HG03354 (cell line): ENCODE data around the gene CACNA1H.

Source experiments
- ATAC-seq: cut with Tn5 transposase; IDR thresholded peaks from one replicate; pipeline ENCODE4 v1.9.1; 2021; ENCODE audit warnings: mild to moderate bottlenecking; ENCODE audit not compliant: unreplicated experiment, poor library complexity, severe bottlenecking

The CACNA1H gene

DNA sequence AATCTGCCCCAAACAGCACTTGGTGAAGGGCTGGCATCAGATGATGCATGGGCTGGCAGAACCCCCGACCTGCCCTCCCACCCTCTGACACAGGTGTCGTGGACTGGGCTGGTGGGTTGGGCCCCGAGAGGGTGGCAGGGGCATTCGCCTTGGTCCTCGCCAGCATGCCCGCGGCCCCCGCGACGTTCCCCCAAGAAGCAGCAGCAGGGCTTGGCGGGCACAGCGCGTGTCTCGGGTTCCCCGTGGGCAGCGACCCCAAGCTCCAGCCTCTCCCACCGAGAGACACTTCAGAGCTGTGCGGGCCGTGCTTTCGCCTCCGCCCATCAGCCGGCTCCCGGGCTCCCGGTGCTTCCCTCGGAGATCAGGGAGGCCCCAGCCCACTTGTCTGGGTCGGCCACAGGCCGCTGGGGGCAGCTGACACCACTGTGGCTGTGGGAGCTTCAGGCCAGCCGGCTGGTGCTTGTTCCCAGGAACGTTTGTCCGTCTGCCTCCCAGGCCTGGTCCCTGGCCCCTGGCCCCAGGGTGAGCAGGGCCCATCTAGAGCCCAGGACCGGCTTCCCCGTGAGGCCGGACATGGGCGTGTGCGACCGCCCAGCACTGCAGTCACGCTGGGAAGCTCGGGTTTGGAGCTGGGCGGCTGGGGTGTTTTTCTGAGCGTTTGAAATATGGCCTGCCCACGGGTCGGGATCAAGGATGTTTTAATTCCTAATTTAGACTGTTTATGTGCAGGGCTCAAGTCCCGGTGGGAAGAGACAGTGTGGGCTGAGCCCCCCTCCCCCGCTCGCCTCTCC, 16.6 kb downstream of the CACNA1H start:
- ATAC-seq = no peak

DNA sequence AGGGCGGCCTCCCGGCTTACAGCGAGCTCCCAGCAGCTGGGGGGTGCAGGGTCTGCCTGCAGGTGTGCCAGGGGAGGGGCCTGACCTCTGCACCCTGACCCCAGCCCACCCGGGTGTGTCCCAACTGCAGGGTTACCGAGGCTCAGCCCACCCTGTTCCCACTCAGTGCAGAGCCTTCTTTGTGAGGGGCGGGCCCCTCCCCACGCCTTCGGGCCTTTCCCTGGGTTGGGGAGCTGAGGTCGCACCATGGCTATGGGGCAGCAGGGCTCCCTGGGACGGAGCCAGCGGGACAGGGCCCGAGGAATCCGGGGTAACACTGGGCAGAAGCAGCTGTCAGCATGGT, 17.1 kb downstream of the CACNA1H start:
- no peak for ATAC-seq

DNA sequence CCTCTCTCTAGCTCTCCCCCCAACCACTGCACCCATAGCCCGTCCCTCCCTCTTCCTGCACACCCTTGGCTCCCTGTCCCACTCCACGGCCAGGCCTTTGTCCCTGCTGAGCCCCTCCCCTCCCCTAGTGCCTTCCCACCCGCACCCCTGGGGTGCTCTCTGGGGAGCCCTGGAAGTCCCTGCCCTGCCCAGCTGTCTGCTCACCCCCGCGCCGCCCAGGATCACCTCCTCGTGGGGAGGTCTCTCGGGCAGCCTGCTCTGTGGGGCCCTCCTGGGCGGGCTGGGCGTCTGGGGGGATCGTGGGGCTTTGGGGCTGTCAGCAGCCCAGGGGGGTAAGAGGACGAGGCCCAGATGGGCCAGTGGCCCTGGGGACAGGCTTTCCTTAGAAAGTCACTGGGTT, 18.1 kb downstream of the CACNA1H start:
- ATAC-seq = no peak

DNA sequence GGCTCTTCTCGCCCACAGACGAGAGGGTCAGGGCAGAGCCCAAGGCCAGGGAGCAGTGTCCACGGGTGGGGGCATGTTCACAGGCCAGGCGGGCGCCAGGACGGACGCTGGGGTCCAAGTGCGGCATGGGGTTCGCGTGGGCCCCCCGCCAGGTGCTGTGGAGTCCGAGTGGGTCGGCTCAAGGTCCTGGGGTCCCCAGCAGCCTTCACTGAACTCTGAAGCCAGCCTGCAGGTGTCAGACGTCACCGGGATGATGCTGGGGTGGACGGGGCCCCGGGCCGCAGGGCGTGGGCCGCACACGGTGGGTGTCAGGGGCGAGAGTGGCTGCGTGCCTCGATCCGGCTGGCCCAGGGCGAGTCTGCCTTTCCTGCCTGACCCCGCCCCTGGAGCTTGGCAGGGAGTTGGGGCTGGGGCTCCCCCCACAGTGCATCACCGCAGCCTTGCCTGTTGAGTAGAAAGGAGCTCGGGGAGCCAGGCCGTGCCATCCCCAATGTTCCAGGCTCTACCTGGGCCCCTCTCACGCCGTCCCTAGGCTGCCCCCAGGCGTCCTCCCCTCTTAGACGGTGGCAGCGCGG, 19.0 kb downstream of the CACNA1H start:
- no peak for ATAC-seq

DNA sequence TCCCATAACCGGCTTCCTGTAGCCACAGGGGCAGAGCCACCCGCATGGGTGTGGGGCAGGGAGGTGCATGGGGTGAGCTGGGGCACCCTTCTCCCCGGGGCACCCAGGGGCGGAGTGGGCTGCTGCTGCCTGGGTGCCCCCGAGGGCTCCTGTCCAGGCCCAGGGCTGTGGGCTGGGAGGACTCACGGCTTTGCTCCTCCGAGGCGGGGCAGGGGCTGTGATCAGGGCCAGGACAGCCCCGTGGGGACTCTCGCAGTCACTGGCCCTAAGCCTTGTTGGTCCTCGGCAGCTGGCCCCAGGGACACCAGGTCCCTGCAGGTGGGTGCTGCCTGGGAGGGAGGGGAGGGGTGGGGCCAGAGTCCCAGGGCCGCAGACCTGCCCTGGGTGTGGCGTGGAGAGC, 19.7 kb downstream of the CACNA1H start:
- no peak for ATAC-seq

DNA sequence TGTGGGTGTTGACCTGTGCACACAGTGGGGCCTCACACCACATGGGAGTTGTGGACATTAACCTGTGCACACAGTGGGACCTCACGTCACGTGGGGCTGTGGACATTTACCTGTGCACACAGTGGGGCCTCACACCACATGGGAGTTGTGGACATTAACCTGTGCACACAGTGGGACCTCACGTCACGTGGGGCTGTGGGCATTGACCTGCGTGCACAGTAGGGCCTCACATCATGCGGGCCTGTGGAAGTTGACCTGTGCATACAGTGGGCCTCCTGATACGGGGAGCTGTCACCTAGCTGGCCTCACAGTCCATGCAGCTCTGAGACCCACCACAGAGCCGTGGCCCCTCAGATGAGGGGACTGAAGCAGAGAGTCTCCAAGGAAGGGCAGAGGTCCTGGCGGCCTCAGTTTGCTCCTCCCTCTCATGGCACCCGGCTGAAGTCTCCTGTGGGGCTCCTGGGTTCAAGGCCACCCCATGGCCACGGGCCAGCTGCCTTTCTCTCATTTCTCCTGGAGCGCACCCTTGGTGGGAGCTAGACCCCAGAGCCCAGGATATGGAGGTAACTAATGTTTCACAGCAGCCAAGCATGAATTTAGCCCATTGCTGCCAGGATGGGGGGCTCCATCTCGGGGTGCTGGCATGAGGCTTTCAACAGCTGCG, 21.0 kb downstream of the CACNA1H start:
- no peak for ATAC-seq

DNA sequence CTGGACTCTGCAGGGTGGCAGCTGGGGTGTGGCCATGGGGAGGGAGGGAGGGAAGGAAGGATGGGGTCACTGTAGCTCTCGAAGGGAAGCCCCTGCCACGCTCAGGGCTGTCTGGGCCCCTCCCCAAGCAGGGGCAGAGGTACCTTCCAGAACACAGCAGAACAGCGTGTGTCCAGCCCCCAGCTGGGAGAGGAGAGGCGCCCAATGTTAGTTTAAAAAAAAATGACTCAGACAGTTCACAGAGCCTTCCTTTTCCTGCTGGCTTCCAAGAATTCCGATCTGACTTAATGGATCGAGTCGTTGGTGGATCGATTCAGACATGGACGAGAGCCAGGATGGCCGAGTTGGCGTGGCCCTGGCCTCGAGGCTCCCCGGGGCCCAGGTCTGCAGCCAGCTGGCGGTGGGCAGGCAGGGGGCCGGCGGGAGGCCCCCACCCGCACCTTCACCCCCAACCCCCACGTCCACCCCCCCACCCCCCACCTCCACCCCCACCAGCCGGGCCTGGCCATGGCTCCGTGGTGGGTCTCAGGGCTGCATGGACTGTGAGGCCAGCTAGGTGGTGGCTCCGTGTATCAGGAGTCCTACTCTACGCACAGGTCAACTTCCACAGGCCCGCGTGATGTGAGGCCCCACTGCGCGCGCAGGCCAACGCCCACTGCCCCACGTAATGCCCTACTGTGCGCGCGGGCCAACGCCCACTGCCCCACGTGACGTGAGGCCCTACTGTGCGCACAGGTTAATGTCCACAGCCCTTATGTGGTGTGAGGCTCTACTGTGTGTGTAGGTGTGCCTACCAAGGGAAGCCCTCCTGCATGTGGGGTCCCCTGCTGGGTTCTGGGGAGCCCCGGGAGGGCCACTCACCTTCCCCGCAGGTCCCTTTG, 21.8 kb downstream of the CACNA1H start:
- no peak for ATAC-seq

DNA sequence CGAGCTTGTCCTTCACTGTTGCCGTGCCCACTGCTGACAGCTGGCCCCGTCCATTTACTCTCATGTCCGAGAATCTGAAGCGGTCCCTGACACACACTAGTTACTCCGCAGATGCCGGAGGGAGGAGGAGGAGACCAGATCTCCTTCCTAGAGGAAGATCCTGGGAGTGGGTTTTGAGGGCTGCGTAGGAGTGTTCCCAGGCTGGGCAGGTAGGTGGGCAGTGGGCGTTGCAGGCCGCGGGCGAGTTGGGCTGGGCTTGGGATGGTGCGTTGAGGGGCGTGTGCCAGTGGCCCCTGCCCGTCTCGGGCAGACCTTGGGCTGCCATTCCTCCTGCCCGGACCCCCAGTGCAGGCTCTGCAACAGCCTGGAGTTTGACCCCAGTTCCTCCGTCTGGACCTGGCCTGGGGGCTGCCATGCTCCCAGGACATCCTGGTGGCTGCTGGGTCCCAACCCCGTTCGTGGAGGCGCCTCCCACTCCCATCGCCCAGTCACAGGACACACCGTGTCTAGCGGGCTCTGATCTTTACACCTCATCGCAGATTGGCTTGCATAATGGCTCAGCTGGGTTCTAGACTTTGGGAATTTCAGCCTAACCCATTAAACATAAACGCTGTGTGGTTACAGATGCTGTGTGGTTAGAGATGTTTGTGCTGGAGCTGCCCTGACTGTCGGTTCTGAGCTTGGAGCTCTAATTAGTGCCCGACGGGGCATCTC, 22.8 kb downstream of the CACNA1H start:
- ATAC-seq = no peak

DNA sequence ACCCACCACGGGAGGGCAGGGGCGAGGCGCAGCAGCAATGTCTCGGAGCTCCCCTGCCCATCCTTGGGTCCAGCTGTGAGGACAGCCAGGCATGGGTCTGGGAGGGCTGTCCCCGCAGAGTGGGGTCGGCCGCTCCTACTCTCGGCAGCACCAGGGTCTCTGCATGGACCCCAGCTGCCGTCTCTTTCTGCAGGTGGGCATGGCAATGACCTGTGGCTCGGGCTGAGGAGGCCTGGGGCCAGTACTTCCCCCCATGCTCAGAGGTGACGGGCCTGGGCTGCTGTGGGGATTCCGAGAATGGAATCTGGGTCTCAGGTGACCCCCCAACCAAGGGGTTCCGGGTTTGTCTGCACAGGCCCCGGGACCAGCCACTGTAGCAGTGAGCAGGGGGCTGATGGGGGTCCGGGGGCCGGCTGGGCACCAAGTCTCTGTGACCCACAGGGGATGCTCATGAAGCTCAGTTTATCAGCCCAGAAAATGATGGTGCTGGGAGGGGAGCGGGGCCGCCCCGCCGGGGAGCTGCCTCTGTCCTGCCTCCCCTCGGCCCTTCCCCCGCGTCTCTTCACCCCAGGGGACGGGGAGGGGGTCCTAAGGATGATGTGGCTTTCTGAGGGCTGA, 23.5 kb downstream of the CACNA1H start:
- no peak for ATAC-seq

DNA sequence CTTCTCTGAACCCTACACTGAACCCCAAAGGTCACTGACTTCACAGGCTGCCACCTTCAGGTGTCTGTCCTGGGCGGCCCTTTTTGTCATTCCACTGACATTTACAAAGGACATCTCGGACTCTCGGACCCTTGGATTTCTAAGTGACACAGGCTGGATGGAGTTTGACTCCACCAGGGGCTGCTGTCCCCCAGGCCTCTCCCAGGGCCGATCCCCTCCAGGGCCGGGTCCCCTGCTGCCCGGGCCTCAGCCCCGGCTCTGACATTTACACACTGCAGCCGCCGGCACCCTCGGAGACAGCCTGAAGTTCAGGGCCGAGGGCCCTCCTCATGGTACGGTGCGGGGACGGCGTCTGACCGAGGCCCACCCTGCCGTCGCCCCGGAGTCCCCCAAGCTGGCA, 24.1 kb downstream of the CACNA1H start:
- ATAC-seq = no peak

DNA sequence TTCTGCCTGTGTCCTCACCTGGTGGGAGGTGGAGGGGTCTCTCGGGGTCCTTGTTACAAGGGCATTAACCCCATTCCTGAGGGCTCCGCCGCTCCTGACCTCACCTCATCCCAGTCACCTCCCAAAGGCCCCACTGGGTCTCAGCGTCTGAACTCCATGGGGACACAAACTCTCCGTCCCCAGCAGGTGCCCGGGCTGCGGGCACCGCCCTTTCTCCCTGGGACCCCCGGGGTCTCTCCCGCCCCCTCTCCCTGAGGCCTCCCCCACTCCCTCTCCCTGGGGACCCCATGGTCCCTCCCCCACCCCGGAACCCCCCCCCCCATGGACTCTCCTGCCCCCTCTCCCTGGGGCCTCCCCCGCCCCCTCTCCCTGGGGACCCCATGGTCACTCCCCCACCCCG, 24.8 kb downstream of the CACNA1H start:
- ATAC-seq = no peak

DNA sequence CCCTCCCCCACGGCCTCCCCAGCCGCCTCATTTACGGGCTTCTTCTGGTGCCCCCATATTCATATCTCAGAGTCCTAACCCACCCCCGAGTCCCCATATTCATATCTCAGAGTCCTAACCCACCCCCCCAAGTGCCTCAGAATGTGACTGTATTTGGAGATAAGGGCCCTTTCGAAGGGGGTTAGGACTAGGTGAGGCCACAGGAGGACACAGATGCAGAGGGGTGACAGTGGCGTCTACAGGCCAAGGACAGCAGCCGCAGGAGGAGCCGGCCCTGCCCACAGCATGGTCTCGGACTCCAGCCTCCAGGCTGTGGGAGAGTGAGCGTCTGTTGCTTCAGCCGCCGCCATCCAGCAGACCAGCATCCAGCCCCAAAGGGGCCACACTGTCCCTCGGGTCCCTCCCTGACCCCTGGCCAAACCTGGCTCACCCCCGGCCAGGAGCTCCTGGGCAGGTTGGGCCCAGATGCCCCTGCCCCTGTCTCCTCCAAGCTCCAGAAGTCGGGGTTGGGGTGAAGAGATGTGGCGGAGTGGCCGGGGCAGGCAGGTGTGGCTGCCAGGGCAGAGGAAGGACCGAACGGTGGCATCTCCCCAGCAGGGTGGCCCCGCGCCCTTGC, 25.5 kb downstream of the CACNA1H start:
- no peak for ATAC-seq

DNA sequence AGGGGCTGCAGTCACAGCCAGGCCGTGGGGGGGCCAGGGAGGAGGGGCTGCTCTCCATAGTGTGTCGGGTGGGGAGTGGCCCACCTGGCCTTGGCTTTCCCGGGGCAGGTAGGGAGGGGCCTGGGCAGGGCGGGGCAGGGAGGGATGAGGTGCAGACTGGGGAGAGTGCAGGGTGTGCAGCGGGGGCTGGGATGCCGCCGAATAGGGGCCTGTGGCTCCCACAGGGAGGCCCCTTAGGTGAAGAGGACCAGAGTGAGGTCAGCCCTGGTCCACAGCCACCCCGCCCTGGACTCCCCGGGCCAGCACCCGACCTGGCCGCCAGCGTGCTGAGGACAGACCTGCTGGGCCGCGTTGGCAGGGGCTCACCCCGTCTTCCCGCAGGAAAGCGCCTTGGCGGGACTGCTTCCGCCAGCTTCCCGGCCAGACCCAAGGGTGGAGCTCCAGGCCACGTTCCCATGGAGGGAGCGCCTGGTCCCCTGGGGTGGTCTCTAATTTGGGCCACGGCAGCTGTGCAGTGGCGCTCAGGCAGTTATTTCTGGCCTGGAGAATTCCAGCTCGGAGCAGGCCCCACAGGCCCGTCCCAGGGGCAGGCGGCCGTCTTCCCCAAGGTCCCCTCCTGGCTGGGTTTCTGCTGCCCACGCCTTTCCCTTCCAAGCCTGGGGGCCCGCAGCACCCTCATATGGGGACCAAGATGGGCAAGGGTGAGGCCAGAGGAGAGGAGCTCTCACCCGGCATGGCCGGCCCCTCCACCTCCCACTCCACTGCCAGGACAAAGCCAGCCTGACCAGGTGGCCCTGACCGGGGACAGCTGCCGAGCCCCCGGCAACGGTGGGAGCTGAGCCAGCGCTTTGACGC, 27.9 kb downstream of the CACNA1H start:
- no peak for ATAC-seq

DNA sequence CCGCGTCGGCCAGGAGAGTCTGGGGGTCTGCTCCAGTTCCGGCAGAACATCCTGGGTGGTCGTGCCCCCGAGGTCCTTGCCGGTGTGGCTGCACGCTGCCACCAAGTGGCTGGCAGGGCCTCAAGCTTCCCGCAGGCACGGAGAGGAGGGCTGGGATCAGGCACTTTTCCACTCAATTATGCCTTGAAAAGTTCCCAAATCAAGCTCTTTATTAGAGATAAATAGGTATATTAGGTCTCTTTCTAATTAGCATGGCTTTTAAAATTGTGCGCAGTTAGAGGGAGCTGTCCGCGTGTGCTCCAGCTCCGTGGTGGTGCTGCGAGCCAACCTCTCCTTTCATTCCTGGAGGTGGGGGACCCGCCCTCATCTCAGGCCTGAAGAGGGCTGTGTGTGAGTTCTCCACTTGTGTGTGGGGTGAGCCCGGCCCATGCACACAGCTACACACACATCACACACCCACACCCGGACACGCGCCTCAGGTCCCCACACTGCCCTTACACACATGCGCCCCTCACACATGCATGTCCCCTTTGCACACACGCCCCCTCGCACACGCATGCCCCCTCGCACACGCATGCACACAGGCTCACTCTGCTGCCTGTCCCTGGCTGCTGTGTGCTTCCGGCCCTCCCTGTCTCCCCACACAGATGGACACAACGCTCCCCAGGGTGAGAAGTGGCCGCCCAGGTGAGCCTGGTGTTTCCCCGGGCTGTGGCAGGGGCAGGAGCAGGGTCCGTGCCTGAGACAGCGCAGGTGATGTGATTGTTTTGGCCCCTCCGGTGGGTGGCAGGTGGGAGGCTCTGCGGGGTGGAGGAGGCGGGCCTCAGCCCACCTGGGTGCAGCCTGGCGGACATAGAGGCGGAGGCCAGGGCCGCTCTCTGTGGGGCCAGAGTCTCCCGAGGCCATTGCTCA, 28.8 kb downstream of the CACNA1H start:
- ATAC-seq = no peak

DNA sequence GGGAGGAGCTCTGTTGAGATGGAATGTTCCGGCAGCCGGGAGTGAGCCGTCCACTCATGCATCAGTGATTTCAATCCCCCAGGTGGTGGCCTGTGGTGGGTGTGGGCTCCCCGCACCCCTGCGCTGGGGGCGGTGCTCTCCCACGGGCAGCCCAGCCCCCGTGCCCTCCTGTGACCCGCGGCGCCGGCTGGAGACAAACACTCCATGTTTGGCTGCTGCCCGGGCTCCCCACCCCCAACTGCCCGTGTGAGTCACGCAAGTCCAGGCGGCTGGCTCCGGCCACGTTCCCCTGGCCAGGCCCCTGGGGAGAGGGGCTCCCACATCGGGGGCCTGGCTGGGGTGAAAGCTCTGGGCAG, 29.4 kb downstream of the CACNA1H start:
- no peak for ATAC-seq

DNA sequence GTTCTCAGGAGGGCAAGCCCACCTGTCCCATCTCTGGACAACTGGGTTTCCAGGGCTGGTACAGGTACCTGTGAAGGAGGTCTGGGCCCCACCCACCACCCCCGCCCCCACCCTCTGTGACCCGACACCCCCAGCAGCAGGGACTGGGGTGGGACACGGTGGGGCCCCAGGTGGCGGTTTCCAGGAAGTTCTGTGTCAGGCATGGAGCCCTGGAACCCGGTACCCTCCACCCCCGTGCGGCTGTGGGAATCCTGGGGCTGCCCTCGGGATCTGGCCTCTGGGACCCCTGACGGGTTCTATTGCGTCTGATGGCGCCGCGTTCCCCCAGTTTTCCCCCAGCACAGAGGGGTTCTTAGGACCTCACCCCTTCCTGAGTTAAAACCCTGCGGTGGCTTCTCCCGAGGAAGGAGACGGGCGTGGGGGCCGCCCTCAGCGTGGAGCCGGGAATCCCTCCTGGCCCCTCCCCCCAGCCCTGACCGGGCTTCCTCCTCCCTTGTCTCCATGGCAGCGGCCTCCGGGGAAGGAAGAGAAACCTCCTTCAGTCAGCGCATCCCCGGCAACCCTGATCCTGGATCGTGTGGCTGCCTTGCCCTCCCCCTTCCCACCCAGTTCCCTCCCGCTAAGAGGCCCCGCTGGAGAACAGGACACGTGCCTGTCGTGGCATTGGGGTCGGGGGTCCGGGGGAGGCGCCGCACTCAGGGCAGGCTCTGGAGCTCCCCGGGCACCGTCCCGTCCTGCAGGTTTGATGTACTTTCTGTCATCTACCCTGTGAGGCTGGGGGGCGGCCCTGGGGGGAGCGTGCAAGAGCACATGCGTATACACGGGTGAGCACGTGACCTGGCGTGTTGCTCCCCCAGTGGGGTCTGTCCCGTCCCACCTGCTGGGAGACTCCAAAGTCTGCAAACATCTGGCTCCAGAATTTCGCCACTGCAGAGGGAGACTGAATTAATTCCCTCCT, 30.3 kb downstream of the CACNA1H start:
- no peak for ATAC-seq
